Fibroblast of lung (primary cell): ENCODE measurements around the gene HPDL. TPM values are rescaled to one million over a fixed set of nuclear protein-coding genes. Genes with fewer than 3 reads are reported as not detected.

Experiments used
- DNase-seq, 2 donors: peaks; one replicate each; pipeline versions ENCODE4 v3.0.0 to v3.0.0-alpha.2; 2010; ENCODE audit warnings: low read depth in 2 of 2
- H2AFZ ChIP-seq: 2 replicates; pipeline ENCODE4 v1.5.1; 2012; ENCODE audit warnings: low read length, control low read depth, inconsistent platforms
- H3K27ac ChIP-seq: 2 replicates; pipeline ENCODE4 v1.5.1; 2011; ENCODE audit warnings: low read length, control low read depth; ENCODE audit not compliant: insufficient read depth
- H3K27me3 ChIP-seq: 2 replicates; pipeline ENCODE4 v1.5.1; 2011; ENCODE audit warnings: mild to moderate bottlenecking, low read length; ENCODE audit not compliant: control insufficient read depth, insufficient read depth
- H3K36me3 ChIP-seq: 2 replicates; pipeline ENCODE4 v1.5.1; 2011; ENCODE audit warnings: low read length; ENCODE audit not compliant: control insufficient read depth, insufficient read depth
- H3K4me1 ChIP-seq: 2 replicates; pipeline ENCODE4 v1.5.1; 2011; ENCODE audit warnings: low read length; ENCODE audit not compliant: control insufficient read depth, insufficient read depth; ENCODE audit errors: extremely low read depth
- H3K4me2 ChIP-seq: 2 replicates; pipeline ENCODE4 v1.5.1; 2011; ENCODE audit warnings: low read length, control low read depth; ENCODE audit not compliant: insufficient read depth; ENCODE audit errors: extremely low read depth
- H3K4me3 ChIP-seq, 4 experiments: fragments of 200-600 bp in 1 of 4; sonication (generic) in 1 of 4; replicated peaks in 1 of 4; 2 replicates each; pipeline ENCODE4 v1.5.1; 2011 to 2016; ENCODE audit warnings: low read length in 4 of 4, low read depth in 3 of 4, mild to moderate bottlenecking in 3 of 4, control low read depth in 2 of 4, inconsistent platforms in 1 of 4, mixed read lengths in 1 of 4; ENCODE audit not compliant: insufficient read depth in 1 of 4; ENCODE audit errors: control extremely low read depth in 1 of 4
- H3K79me2 ChIP-seq: 2 replicates; pipeline ENCODE4 v1.5.1; 2012; ENCODE audit warnings: mild to moderate bottlenecking, low read length, inconsistent platforms; ENCODE audit not compliant: control insufficient read depth, insufficient read depth
- H3K9ac ChIP-seq: 2 replicates; pipeline ENCODE4 v1.5.1; 2011; ENCODE audit warnings: mild to moderate bottlenecking, low read length, control low read depth; ENCODE audit not compliant: insufficient read depth
- H3K9me3 ChIP-seq: 2 replicates; pipeline ENCODE4 v1.5.1; 2012; ENCODE audit warnings: low read depth, low read length; ENCODE audit not compliant: control insufficient read depth, insufficient read depth
- H4K20me1 ChIP-seq: 2 replicates; pipeline ENCODE4 v1.5.1; 2011; ENCODE audit warnings: low read length; ENCODE audit not compliant: control insufficient read depth, insufficient read depth; ENCODE audit errors: extremely low read depth
- EZH2 ChIP-seq: IDR thresholded peaks from 2 replicates; pipeline ENCODE4 v1.5.1; 2012; ENCODE audit warnings: low read length, control low read depth, mild to moderate bottlenecking; ENCODE audit errors: missing control alignments
- polyA plus RNA-seq, 2 donors: library from polyadenylated mRNA; depleted of rRNA in 1 of 2; stranded (reverse) in 1 of 2; unstranded in 1 of 2; fragments of >200 nt; gene quantifications; 2 replicates each; pipeline ENCODE4 v1.2.1, GENCODE V29; 2011 to 2012; ENCODE audit warnings: missing spikeins in 1 of 2
- total RNA-seq: library from RNA; depleted of rRNA; stranded (reverse); fragments of >200 nt; gene quantifications from 2 replicates; pipeline ENCODE4 v1.2.1, GENCODE V29; 2014
- TF ChIP-seq, protein P1 (sequence below), 2 donors: IDR thresholded peaks in 1 of 2; conservative IDR thresholded peaks in 1 of 2; 1 replicate in 1 of 2; 2 replicates in 1 of 2; pipeline ENCODE4 v1.5.1; 2011 to 2012; ENCODE audit warnings: low read length in 2 of 2, control low read depth in 1 of 2, inconsistent platforms in 1 of 2, low read depth in 1 of 2, mild to moderate bottlenecking in 1 of 2

HPDL gene
- total and polyA plus RNA-seq, 2 donors (not counting 1 experiment from before 2014, with no cell fraction given): 0.17 TPM

DNA sequence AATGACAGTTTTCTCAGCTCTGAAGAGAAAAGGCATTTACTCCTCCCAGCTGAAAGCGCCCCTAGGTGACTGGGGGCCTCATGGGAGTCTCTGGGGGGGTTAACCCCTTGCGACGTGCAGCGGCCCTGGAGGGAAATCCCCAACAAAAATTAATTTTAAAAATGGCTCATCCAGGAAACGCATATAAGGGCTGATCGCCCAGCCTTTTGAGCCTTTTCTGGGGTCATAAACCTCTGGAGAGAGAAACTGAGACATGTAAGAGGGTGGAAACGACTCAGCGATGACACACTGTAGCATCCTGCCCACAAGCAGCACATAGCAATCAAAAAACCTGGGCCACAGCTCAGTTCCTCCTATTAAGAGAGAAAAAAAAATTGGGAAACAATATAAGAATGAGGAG, 20.4 kb upstream of the HPDL start:
- TF ChIP-seq, protein P1, sequence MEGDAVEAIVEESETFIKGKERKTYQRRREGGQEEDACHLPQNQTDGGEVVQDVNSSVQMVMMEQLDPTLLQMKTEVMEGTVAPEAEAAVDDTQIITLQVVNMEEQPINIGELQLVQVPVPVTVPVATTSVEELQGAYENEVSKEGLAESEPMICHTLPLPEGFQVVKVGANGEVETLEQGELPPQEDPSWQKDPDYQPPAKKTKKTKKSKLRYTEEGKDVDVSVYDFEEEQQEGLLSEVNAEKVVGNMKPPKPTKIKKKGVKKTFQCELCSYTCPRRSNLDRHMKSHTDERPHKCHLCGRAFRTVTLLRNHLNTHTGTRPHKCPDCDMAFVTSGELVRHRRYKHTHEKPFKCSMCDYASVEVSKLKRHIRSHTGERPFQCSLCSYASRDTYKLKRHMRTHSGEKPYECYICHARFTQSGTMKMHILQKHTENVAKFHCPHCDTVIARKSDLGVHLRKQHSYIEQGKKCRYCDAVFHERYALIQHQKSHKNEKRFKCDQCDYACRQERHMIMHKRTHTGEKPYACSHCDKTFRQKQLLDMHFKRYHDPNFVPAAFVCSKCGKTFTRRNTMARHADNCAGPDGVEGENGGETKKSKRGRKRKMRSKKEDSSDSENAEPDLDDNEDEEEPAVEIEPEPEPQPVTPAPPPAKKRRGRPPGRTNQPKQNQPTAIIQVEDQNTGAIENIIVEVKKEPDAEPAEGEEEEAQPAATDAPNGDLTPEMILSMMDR (conservative IDR thresholded peaks at IDR 0.05 in 1 of 2, IDR thresholded peaks at IDR 0.05 in 1 of 2; ENCODE audit: low read depth in 1 of 2, low read length in 2 of 2): no peak
- TF ChIP-seq EZH2: no peak
- DNase-seq: peak in 1 of 2 donors; percentile 32
- H3K79me2 ChIP-seq: no peaks in the 10 kb centered on the region
- no peaks in the 10 kb centered on the region for H3K9me3 ChIP-seq
- no peaks in the 10 kb centered on the region for H3K36me3 ChIP-seq
- H2AFZ ChIP-seq: no peak overlapping the region
- no peaks in the 10 kb centered on the region for H3K27me3 ChIP-seq
- H4K20me1 ChIP-seq: no peaks in the 10 kb centered on the region
- no peak overlapping the region for H3K4me3 ChIP-seq
- no peak overlapping the region for H3K27ac ChIP-seq
- H3K9ac ChIP-seq: no peak overlapping the region
- peaks cover 4% of the 10 kb centered on the region for H3K4me1 ChIP-seq
- no peak overlapping the region for H3K4me2 ChIP-seq

GRCh38 chr1:45306905-45307304, 19.8 kb upstream of the HPDL start:
- no peak for DNase-seq
- no peak overlapping the region for H3K4me2 ChIP-seq
- H3K4me1 ChIP-seq: peaks cover 4% of the 10 kb centered on the region
- no peaks in the 10 kb centered on the region for H3K36me3 ChIP-seq
- H3K79me2 ChIP-seq: no peaks in the 10 kb centered on the region
- TF ChIP-seq EZH2: no peak
- TF ChIP-seq, protein P1 (conservative IDR thresholded peaks at IDR 0.05 in 1 of 2, IDR thresholded peaks at IDR 0.05 in 1 of 2; ENCODE audit: low read depth in 1 of 2, low read length in 2 of 2): no peak
- H4K20me1 ChIP-seq: no peaks in the 10 kb centered on the region
- no peak overlapping the region for H3K4me3 ChIP-seq
- no peak overlapping the region for H3K27ac ChIP-seq
- no peak overlapping the region for H3K9ac ChIP-seq
- H2AFZ ChIP-seq: no peak overlapping the region
- H3K27me3 ChIP-seq: no peaks in the 10 kb centered on the region
- no peaks in the 10 kb centered on the region for H3K9me3 ChIP-seq

- Histone ChIP-seq H2AFZ (no peak overlapping the region), H4K20me1 (no peaks in the 10 kb centered on the region), H3K79me2 (no peaks in the 10 kb centered on the region), H3K4me1 (no peaks in the 10 kb centered on the region), H3K4me2 (no peak overlapping the region), H3K4me3 (no peak overlapping the region), H3K9me3 (no peaks in the 10 kb centered on the region), H3K9ac (no peak overlapping the region), H3K27ac (no peak overlapping the region), H3K27me3 (no peaks in the 10 kb centered on the region), H3K36me3 (no peaks in the 10 kb centered on the region)
- no peak for DNase-seq
- TF ChIP-seq, protein P1 (conservative IDR thresholded peaks at IDR 0.05 in 1 of 2, IDR thresholded peaks at IDR 0.05 in 1 of 2; ENCODE audit: low read depth in 1 of 2, low read length in 2 of 2): no peak
- TF ChIP-seq EZH2: no peak
Measured at GRCh38 chr1:45314266-45314665, 12.4 kb upstream of the HPDL start.
